ENCODE results near the gene PPP2R2C. TPM values are rescaled to one million over a fixed set of nuclear protein-coding genes. Genes with fewer than 3 reads are reported as not detected.

Gene PPP2R2C
- total RNA-seq, 1 experiment from 2014 or later: 32.9 TPM

DNA sequence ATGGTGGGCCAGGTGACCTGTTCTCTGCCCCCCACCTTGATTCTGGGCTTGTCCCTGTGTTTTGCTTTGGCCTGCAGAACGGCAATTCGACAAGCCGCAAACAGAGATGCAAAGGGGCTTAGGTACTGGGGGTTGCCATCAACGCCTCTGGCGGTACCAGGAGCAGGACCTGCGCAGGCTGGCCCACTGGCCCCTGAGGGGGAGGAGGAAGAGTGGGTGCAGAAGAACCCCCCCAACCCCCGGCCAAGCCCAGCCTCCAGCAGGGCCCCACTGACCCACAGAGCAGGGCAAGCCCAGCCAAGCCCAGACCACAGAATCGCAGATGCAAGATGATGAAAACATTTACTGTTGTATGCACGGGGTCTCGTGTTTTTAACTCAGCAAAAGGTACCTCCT is 89.4 kb downstream of the PPP2R2C start:
- POLR2A ChIA-PET: no interaction called here
- H3K27me3 ChIP-seq (ENCODE audit: insufficient read depth, low read length): no peaks in the 10 kb centered on the region
- DNase-seq (ENCODE audit: low read depth, low spot score) (no peak), ATAC-seq (no peak)
- H3K9me2 ChIP-seq (ENCODE audit: insufficient read depth): no peaks in the 10 kb centered on the region
- H3K27ac ChIP-seq (ENCODE audit: low read depth, low read length): no peak overlapping the region
- no peaks in the 10 kb centered on the region for H4K20me1 ChIP-seq (ENCODE audit: insufficient read depth)
- CTCF ChIA-PET: interaction anchor here (0.6 kb wide), 1 partner anchor 61 kb away, joined by 3 read pairs; no protein-coding TSS in a partner anchor
- H3K79me2 ChIP-seq (ENCODE audit: insufficient read depth, low read length): no peaks in the 10 kb centered on the region
- no peak overlapping the region for H2AFZ ChIP-seq (ENCODE audit: low read depth, low read length, poor library complexity, severe bottlenecking)
- H3K4me2 ChIP-seq (ENCODE audit: low read length): no peak overlapping the region
- intact Hi-C loops (cut with micrococcal nuclease): no loop called here
- no peak overlapping the region for H3K4me3 ChIP-seq (replicated peaks in 1 of 2; ENCODE audit: low read depth in 1 of 2, low read length in 2 of 2)
- BruUV-seq (replicated peaks): no TSS peak
- H3K9ac ChIP-seq (ENCODE audit: low read length): no peak overlapping the region
- no peaks in the 10 kb centered on the region for H3K4me1 ChIP-seq (ENCODE audit: control insufficient read depth in 1 of 2, insufficient read depth in 2 of 2, low read length in 2 of 2)
- H3K9me3 ChIP-seq (ENCODE audit: control insufficient read depth in 1 of 2, insufficient read depth in 1 of 2, low read depth in 1 of 2, low read length in 2 of 2): no peaks in the 10 kb centered on the region
- RAD21 ChIA-PET (ENCODE audit: low non-redundant PET in 1 of 2, low total read pairs in 2 of 2, uncharacterized antibody in 2 of 2, unreplicated experiment in 2 of 2): no interaction called here
- no peak for TF ChIP-seq EZH2 (IDR thresholded peaks at IDR 0.05)
- no peak for TF ChIP-seq TCF7L2 (IDR thresholded peaks at IDR 0.05; ENCODE audit: borderline replicate concordance, extremely low read depth, insufficient read depth, insufficient read length)
- TF ChIP-seq CBX3 (IDR thresholded peaks at IDR 0.05; ENCODE audit: low read depth): no peak
- TF ChIP-seq SP1 (IDR thresholded peaks at IDR 0.05; ENCODE audit: low read depth): no peak
- no peak for TF ChIP-seq JUND (IDR thresholded peaks at IDR 0.05)
- TF ChIP-seq, protein P1, sequence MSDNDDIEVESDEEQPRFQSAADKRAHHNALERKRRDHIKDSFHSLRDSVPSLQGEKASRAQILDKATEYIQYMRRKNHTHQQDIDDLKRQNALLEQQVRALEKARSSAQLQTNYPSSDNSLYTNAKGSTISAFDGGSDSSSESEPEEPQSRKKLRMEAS (IDR thresholded peaks at IDR 0.05): no peak
- no peak for TF ChIP-seq EZH2phosphoT487 (IDR thresholded peaks at IDR 0.05; ENCODE audit: borderline replicate concordance)
- TF ChIP-seq, protein P2, sequence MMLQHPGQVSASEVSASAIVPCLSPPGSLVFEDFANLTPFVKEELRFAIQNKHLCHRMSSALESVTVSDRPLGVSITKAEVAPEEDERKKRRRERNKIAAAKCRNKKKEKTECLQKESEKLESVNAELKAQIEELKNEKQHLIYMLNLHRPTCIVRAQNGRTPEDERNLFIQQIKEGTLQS (IDR thresholded peaks at IDR 0.05): no peak
- TF ChIP-seq ZNF274 (IDR thresholded peaks at IDR 0.05; ENCODE audit: low read depth, low read length): no peak
- no peak for TF ChIP-seq EGR1 (IDR thresholded peaks at IDR 0.05; ENCODE audit: low read depth)
- H3K36me3 ChIP-seq (ENCODE audit: control insufficient read depth in 1 of 2, insufficient read depth in 2 of 2, low read length in 2 of 2): no peaks in the 10 kb centered on the region

GRCh38 chr4:6381571-6382123 is 90.8 kb downstream of the PPP2R2C start:
- H3K27me3 ChIP-seq (ENCODE audit: insufficient read depth, low read length): no peaks in the 10 kb centered on the region
- ATAC-seq: no peak
- DNase-seq (ENCODE audit: low read depth, low spot score): no peak
- H3K36me3 ChIP-seq (ENCODE audit: control insufficient read depth in 1 of 2, insufficient read depth in 2 of 2, low read length in 2 of 2): no peaks in the 10 kb centered on the region
- no peaks in the 10 kb centered on the region for H4K20me1 ChIP-seq (ENCODE audit: insufficient read depth)
- H3K27ac ChIP-seq (ENCODE audit: low read depth, low read length): no peak overlapping the region
- no peaks in the 10 kb centered on the region for H3K9me2 ChIP-seq (ENCODE audit: insufficient read depth)
- intact Hi-C loops (cut with micrococcal nuclease): no loop called here
- ChIA-PET CTCF (no interaction called here), POLR2A (interaction anchor here (0.7 kb wide), 1 partner anchor 129 kb away, joined by 3 read pairs; no protein-coding TSS in a partner anchor), RAD21 (ENCODE audit: low non-redundant PET in 1 of 2, low total read pairs in 2 of 2, uncharacterized antibody in 2 of 2, unreplicated experiment in 2 of 2) (no interaction called here)
- H3K4me3 ChIP-seq (replicated peaks in 1 of 2; ENCODE audit: low read depth in 1 of 2, low read length in 2 of 2): no peak overlapping the region
- no peaks in the 10 kb centered on the region for H3K9me3 ChIP-seq (ENCODE audit: control insufficient read depth in 1 of 2, insufficient read depth in 1 of 2, low read depth in 1 of 2, low read length in 2 of 2)
- H3K79me2 ChIP-seq (ENCODE audit: insufficient read depth, low read length): no peaks in the 10 kb centered on the region
- no peaks in the 10 kb centered on the region for H3K4me1 ChIP-seq (ENCODE audit: control insufficient read depth in 1 of 2, insufficient read depth in 2 of 2, low read length in 2 of 2)
- no peak for TF ChIP-seq CBX3 (IDR thresholded peaks at IDR 0.05; ENCODE audit: low read depth)
- no peak for TF ChIP-seq SRF (IDR thresholded peaks at IDR 0.05; ENCODE audit: low read depth)
- TF ChIP-seq EZH2 (IDR thresholded peaks at IDR 0.05): no peak
- no peak overlapping the region for H3K4me2 ChIP-seq (ENCODE audit: low read length)
- H3K9ac ChIP-seq (ENCODE audit: low read length): no peak overlapping the region
- H2AFZ ChIP-seq (ENCODE audit: low read depth, low read length, poor library complexity, severe bottlenecking): no peak overlapping the region
- BruUV-seq (replicated peaks): no TSS peak

Data from HCT116 (cell line).